ENCODE measurements around the gene RPA1.

DNA sequence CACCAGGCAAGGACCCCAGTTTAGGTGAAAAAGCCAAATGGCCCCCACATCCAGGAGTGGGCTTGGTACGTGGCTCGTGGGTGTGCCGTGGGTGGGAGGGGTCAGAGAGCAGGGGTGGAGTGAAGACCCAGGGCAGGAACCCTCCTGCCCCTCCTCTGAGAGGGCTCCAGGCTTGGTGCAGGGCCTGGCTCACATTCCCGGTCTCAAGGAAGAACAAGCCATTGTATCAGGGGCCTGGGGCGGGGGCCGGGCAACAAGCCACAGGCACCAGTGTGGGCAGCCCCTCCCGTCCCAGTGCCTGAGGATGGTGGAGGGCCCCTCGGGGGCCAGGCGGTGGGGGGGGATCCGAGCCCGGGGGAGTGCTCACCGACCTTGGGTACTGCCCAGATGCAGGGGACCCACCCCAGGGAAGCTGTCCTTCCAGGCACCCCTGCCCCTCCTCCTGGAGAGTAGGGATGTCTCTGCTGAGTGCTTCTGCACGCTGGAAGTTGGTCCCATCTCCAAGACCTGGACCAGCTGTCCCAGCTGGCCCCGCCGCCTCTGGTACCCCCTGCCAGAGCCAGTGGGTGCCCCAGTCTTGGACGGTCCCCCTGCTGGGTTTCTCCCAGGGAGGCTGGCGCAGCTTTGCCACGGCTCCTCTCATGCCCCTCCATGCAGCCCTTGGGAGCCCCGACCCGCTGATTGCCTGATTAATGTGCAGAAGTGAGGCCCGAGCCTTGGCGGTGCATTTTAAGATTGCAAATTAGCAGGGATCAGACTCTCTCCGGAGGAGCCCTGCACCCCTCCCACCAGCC is 111.7 kb downstream of the RPA1 start:
- TF ChIP-seq, protein P1, sequence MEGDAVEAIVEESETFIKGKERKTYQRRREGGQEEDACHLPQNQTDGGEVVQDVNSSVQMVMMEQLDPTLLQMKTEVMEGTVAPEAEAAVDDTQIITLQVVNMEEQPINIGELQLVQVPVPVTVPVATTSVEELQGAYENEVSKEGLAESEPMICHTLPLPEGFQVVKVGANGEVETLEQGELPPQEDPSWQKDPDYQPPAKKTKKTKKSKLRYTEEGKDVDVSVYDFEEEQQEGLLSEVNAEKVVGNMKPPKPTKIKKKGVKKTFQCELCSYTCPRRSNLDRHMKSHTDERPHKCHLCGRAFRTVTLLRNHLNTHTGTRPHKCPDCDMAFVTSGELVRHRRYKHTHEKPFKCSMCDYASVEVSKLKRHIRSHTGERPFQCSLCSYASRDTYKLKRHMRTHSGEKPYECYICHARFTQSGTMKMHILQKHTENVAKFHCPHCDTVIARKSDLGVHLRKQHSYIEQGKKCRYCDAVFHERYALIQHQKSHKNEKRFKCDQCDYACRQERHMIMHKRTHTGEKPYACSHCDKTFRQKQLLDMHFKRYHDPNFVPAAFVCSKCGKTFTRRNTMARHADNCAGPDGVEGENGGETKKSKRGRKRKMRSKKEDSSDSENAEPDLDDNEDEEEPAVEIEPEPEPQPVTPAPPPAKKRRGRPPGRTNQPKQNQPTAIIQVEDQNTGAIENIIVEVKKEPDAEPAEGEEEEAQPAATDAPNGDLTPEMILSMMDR (conservative IDR thresholded peaks at IDR 0.05) = no peak
- TF ChIP-seq ZFX (IDR thresholded peaks at IDR 0.05) = no peak

All from C4-2B (cell line).